ENCODE data around the gene COPZ1. TPM values are rescaled to one million over a fixed set of nuclear protein-coding genes. Genes with fewer than 3 reads are reported as not detected.

The COPZ1 gene
- total and polyA plus RNA-seq, 9 of the 15 experiments (the other 6 are each of a cell fraction or from before 2014, with no cell fraction given) = 137 to 487 (median 233) TPM

MicroRNA genes within 50 kb of the gene (microRNA counts, 767-probe panel; counts per million panel counts)
- microRNA hsa-miR-148b-3p = 5,604 counts per million, percentile 93 among the panel's probes with 10 or more counts

Small RNA genes lying within 50 kb of the gene (microRNA-seq; reads per million reads assigned to microRNA genes)
- 324 reads per million, percentile 87 among the genes with 10 or more reads in this experiment for gene MIR148B (ENCODE audit: borderline microRNAs expressed)

Small RNA genes lying within 50 kb of the gene (small RNA-seq; reads per million reads assigned to genes)
- gene MIR148B = 632 reads per million, percentile 99 among the genes with 10 or more reads in this experiment
- gene RN7SL744P = not detected
- gene RNU6-950P = not detected

Other genes starting within 250 kb of the COPZ1 start
Only the 7 nearest of the 10 such genes appear.
- 56.4 and 76.2 TPM in 2 replicates for gene SMUG1, start 136.1 kb upstream of the COPZ1 start, total RNA-seq (2014; rRNA removed)
- 29.7 and 38.1 TPM in 2 replicates for gene SMUG1, start 136.1 kb upstream of the COPZ1 start, total RNA-seq (2014; rRNA removed; fragmentation: Illumina TruSeq; extraction: Trizol)
- gene SMUG1, start 136.1 kb upstream of the COPZ1 start, total RNA-seq (2015; rRNA removed; fragmentation: Illumina TruSeq; extraction: Trizol) = 42.5 and 48.4 TPM in 2 replicates
- gene SMUG1, start 136.1 kb upstream of the COPZ1 start, total RNA-seq (2021) = 39.4 and 42.4 TPM in 2 replicates
- gene SMUG1, start 136.1 kb upstream of the COPZ1 start, polyA plus RNA-seq (2011; rRNA removed) = 46.7 and 52.4 TPM in 2 replicates
- 49.8 and 55.3 TPM in 2 replicates for gene SMUG1, start 136.1 kb upstream of the COPZ1 start, polyA plus RNA-seq (2014; fragmentation: Illumina TruSeq; extraction: Trizol)
- 100 to 1,000 TPM; 106 to 117 TPM for gene SMUG1, start 136.1 kb upstream of the COPZ1 start, polyA plus RNA-seq (2014; fragmentation: Nextera tagmentation; extraction: Ambion mirVana)
- gene SMUG1, start 136.1 kb upstream of the COPZ1 start, polyA plus RNA-seq (2014; rRNA removed) = 56.6 and 84.5 TPM in 2 replicates
- gene CBX5, start 45.0 kb upstream of the COPZ1 start, total RNA-seq (2014; rRNA removed) = 41.8 and 50.5 TPM in 2 replicates
- gene CBX5, start 45.0 kb upstream of the COPZ1 start, total RNA-seq (2014; rRNA removed; fragmentation: Illumina TruSeq; extraction: Trizol) = 80.2 and 106 TPM in 2 replicates
- gene CBX5, start 45.0 kb upstream of the COPZ1 start, total RNA-seq (2015; rRNA removed; fragmentation: Illumina TruSeq; extraction: Trizol) = 55.3 and 60.8 TPM in 2 replicates
- 72.6 and 82.3 TPM in 2 replicates for gene CBX5, start 45.0 kb upstream of the COPZ1 start, total RNA-seq (2021)
- gene CBX5, start 45.0 kb upstream of the COPZ1 start, polyA plus RNA-seq (2011; rRNA removed) = 81.2 and 102 TPM in 2 replicates
- 51.2 and 59.2 TPM in 2 replicates for gene CBX5, start 45.0 kb upstream of the COPZ1 start, polyA plus RNA-seq (2014; fragmentation: Illumina TruSeq; extraction: Trizol)
- 10 to 100 TPM; 49.8 to 53.2 TPM for gene CBX5, start 45.0 kb upstream of the COPZ1 start, polyA plus RNA-seq (2014; fragmentation: Nextera tagmentation; extraction: Ambion mirVana)
- 32.6 and 39.3 TPM in 2 replicates for gene CBX5, start 45.0 kb upstream of the COPZ1 start, polyA plus RNA-seq (2014; rRNA removed)
- gene HNRNPA1, start 44.4 kb upstream of the COPZ1 start, total RNA-seq (2014; rRNA removed) = 1,166 and 1,242 TPM in 2 replicates
- 1,479 and 1,871 TPM in 2 replicates for gene HNRNPA1, start 44.4 kb upstream of the COPZ1 start, total RNA-seq (2014; rRNA removed; fragmentation: Illumina TruSeq; extraction: Trizol)
- 1,215 and 1,277 TPM in 2 replicates for gene HNRNPA1, start 44.4 kb upstream of the COPZ1 start, total RNA-seq (2015; rRNA removed; fragmentation: Illumina TruSeq; extraction: Trizol)
- gene HNRNPA1, start 44.4 kb upstream of the COPZ1 start, total RNA-seq (2021) = 1,768 and 1,994 TPM in 2 replicates
- gene HNRNPA1, start 44.4 kb upstream of the COPZ1 start, polyA plus RNA-seq (2011; rRNA removed) = 1,105 and 1,247 TPM in 2 replicates
- gene HNRNPA1, start 44.4 kb upstream of the COPZ1 start, polyA plus RNA-seq (2014; fragmentation: Illumina TruSeq; extraction: Trizol) = 2,677 and 2,919 TPM in 2 replicates
- 1,000 to 10,000 TPM; 1,815 to 2,152 TPM for gene HNRNPA1, start 44.4 kb upstream of the COPZ1 start, polyA plus RNA-seq (2014; fragmentation: Nextera tagmentation; extraction: Ambion mirVana)
- gene HNRNPA1, start 44.4 kb upstream of the COPZ1 start, polyA plus RNA-seq (2014; rRNA removed) = 2,590 and 2,703 TPM in 2 replicates
- gene NFE2, start 24.1 kb upstream of the COPZ1 start, total RNA-seq (2014; rRNA removed) = 221 and 269 TPM in 2 replicates
- gene NFE2, start 24.1 kb upstream of the COPZ1 start, total RNA-seq (2014; rRNA removed; fragmentation: Illumina TruSeq; extraction: Trizol) = 134 and 157 TPM in 2 replicates
- gene NFE2, start 24.1 kb upstream of the COPZ1 start, total RNA-seq (2015; rRNA removed; fragmentation: Illumina TruSeq; extraction: Trizol) = 177 and 178 TPM in 2 replicates
- 244 and 252 TPM in 2 replicates for gene NFE2, start 24.1 kb upstream of the COPZ1 start, total RNA-seq (2021)
- 208 TPM in 2 replicates for gene NFE2, start 24.1 kb upstream of the COPZ1 start, polyA plus RNA-seq (2011; rRNA removed)
- 246 and 282 TPM in 2 replicates for gene NFE2, start 24.1 kb upstream of the COPZ1 start, polyA plus RNA-seq (2014; fragmentation: Illumina TruSeq; extraction: Trizol)
- 10 to 100 TPM; 12.3 to 44.5 TPM for gene NFE2, start 24.1 kb upstream of the COPZ1 start, polyA plus RNA-seq (2014; fragmentation: Nextera tagmentation; extraction: Ambion mirVana)
- gene NFE2, start 24.1 kb upstream of the COPZ1 start, polyA plus RNA-seq (2014; rRNA removed) = 225 and 229 TPM in 2 replicates
- 0.16 TPM in 1 of 2 replicates, not detected in the other for gene GPR84, start 39.4 kb downstream of the COPZ1 start, total RNA-seq (2014; rRNA removed)
- 0.11 TPM in 1 of 2 replicates, not detected in the other for gene GPR84, start 39.4 kb downstream of the COPZ1 start, total RNA-seq (2014; rRNA removed; fragmentation: Illumina TruSeq; extraction: Trizol)
- not detected in 2 replicates for gene GPR84, start 39.4 kb downstream of the COPZ1 start, total RNA-seq (2015; rRNA removed; fragmentation: Illumina TruSeq; extraction: Trizol)
- not detected in 2 replicates for gene GPR84, start 39.4 kb downstream of the COPZ1 start, total RNA-seq (2021)
- 0.16 TPM in 1 of 2 replicates, not detected in the other for gene GPR84, start 39.4 kb downstream of the COPZ1 start, polyA plus RNA-seq (2011; rRNA removed)
- gene GPR84, start 39.4 kb downstream of the COPZ1 start, polyA plus RNA-seq (2014; fragmentation: Illumina TruSeq; extraction: Trizol) = 0.10 TPM in 1 of 2 replicates, not detected in the other
- under 1 TPM; 0.07 to 0.18 TPM for gene GPR84, start 39.4 kb downstream of the COPZ1 start, polyA plus RNA-seq (2014; fragmentation: Nextera tagmentation; extraction: Ambion mirVana)
- not detected in 2 replicates for gene GPR84, start 39.4 kb downstream of the COPZ1 start, polyA plus RNA-seq (2014; rRNA removed)
- gene ZNF385A, start 59.6 kb downstream of the COPZ1 start, total RNA-seq (2014; rRNA removed) = 15.9 and 17.7 TPM in 2 replicates
- gene ZNF385A, start 59.6 kb downstream of the COPZ1 start, total RNA-seq (2014; rRNA removed; fragmentation: Illumina TruSeq; extraction: Trizol) = 3.5 and 3.7 TPM in 2 replicates
- gene ZNF385A, start 59.6 kb downstream of the COPZ1 start, total RNA-seq (2015; rRNA removed; fragmentation: Illumina TruSeq; extraction: Trizol) = 5.9 and 8.7 TPM in 2 replicates
- 96.5 and 111 TPM in 2 replicates for gene ZNF385A, start 59.6 kb downstream of the COPZ1 start, total RNA-seq (2021)
- gene ZNF385A, start 59.6 kb downstream of the COPZ1 start, polyA plus RNA-seq (2011; rRNA removed) = 7.7 and 15.6 TPM in 2 replicates
- 65.7 and 88.2 TPM in 2 replicates for gene ZNF385A, start 59.6 kb downstream of the COPZ1 start, polyA plus RNA-seq (2014; fragmentation: Illumina TruSeq; extraction: Trizol)
- 1 to 10 TPM; 1.0 TPM for gene ZNF385A, start 59.6 kb downstream of the COPZ1 start, polyA plus RNA-seq (2014; fragmentation: Nextera tagmentation; extraction: Ambion mirVana)
- gene ZNF385A, start 59.6 kb downstream of the COPZ1 start, polyA plus RNA-seq (2014; rRNA removed) = 30.3 and 34.6 TPM in 2 replicates
- gene ITGA5, start 94.1 kb downstream of the COPZ1 start, total RNA-seq (2014; rRNA removed) = 47.4 and 59.0 TPM in 2 replicates
- gene ITGA5, start 94.1 kb downstream of the COPZ1 start, total RNA-seq (2014; rRNA removed; fragmentation: Illumina TruSeq; extraction: Trizol) = 41.7 and 49.0 TPM in 2 replicates
- 33.7 and 34.5 TPM in 2 replicates for gene ITGA5, start 94.1 kb downstream of the COPZ1 start, total RNA-seq (2015; rRNA removed; fragmentation: Illumina TruSeq; extraction: Trizol)
- 71.0 and 75.2 TPM in 2 replicates for gene ITGA5, start 94.1 kb downstream of the COPZ1 start, total RNA-seq (2021)
- gene ITGA5, start 94.1 kb downstream of the COPZ1 start, polyA plus RNA-seq (2011; rRNA removed) = 55.5 and 114 TPM in 2 replicates
- 82.1 and 82.8 TPM in 2 replicates for gene ITGA5, start 94.1 kb downstream of the COPZ1 start, polyA plus RNA-seq (2014; fragmentation: Illumina TruSeq; extraction: Trizol)
- 1 to 10 TPM; 9.1 to 9.2 TPM for gene ITGA5, start 94.1 kb downstream of the COPZ1 start, polyA plus RNA-seq (2014; fragmentation: Nextera tagmentation; extraction: Ambion mirVana)
- 34.0 and 36.0 TPM in 2 replicates for gene ITGA5, start 94.1 kb downstream of the COPZ1 start, polyA plus RNA-seq (2014; rRNA removed)